ENCODE results near the gene PIK3AP1. TPM values are rescaled to one million over a fixed set of nuclear protein-coding genes. Genes with fewer than 3 reads are reported as not detected.

Gene PIK3AP1
- polyA plus RNA-seq, 2 donors, result 0.31 to 0.47 TPM

DNA sequence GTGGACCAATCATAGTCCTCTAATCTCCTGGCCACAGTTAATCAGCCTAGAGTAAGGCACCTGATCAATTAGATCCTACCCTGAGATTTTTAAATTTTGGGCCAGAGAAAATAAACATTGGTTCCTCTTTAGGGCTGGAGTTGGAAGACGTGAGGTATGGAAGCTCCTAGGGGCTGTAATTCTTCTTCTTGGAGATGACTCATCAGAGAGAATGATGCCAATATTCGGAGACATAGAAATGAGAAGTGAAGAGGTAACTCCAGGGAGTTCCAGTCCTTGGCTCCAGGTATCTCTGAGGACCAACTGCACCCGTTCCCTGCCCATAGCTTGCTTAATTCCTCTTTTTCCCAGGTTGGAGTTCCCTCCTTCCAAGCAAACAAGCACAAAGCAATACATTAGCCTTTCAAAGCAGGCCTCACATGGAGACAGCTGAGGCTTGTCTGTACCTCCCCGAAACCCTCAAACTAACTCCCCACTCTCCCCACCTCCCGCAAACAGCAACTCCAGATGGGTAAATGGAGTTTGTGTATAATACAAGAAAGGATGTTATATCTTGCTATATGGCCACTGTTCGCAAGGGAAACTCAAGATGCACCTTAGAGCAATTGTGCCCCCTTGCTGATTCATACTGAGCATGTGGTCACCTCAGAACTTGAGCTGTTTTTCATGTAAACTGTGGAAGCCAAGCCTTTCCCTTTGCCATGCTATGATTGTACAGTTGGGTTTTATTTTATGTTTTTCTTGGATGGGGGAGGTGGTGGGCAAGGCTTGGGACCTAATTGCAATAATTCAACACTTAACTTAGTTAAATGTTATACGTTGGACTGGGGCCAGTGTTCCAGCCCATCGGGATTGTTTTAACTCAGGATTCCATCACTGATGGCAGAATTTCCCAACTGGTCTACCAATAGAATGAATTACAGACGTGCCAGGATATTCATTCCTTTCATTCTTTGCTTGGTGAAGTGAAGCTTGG, 29.3 kb downstream of the PIK3AP1 start:
- Histone ChIP-seq H3K4me3 (ENCODE audit: low read depth in 1 of 2, low read length in 2 of 2) (no peak overlapping the region), H3K36me3 (ENCODE audit: control insufficient read depth in 2 of 2, insufficient read depth in 2 of 2, low read length in 1 of 2) (no peaks in the 10 kb centered on the region), H3K4me1 (ENCODE audit: control insufficient read depth in 2 of 2, insufficient read depth in 2 of 2, low read length in 1 of 2) (no peaks in the 10 kb centered on the region), H3K27ac (ENCODE audit: low read depth in 2 of 2, low read length in 1 of 2) (no peak overlapping the region), H3K9me3 (ENCODE audit: control insufficient read depth in 2 of 2, insufficient read depth in 1 of 2, low read depth in 1 of 2, low read length in 1 of 2) (no peaks in the 10 kb centered on the region), H3K27me3 (ENCODE audit: control insufficient read depth in 1 of 2, insufficient read depth in 2 of 2, low read length in 2 of 2) (no peaks in the 10 kb centered on the region)
- WGBS, 2 donors, result 63 to 70% methylated on average over 9 of the region's 9 CpGs

DNA sequence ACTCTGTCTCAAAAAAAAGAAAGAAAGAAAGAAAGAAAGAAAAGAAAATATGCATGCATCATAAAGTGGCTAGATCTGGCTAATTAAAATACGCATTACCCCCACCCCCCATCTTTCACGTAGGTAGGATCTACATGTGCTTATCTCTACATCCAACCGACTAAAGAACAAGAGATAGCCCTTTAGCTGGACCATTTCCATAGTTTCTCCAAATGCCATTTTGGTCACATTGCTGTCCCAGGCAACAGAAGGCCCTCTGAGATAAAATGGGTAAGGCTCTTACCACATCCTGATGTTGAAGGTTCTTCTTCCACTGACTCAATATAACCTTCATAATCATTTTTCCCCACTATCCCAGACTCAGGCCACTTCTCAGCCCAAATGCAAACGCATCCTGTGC, 31.5 kb downstream of the PIK3AP1 start:
- no peak overlapping the region for H3K27ac ChIP-seq (ENCODE audit: low read depth in 2 of 2, low read length in 1 of 2)
- H3K4me3 ChIP-seq (ENCODE audit: low read depth in 1 of 2, low read length in 2 of 2), result no peak overlapping the region
- no peaks in the 10 kb centered on the region for H3K36me3 ChIP-seq (ENCODE audit: control insufficient read depth in 2 of 2, insufficient read depth in 2 of 2, low read length in 1 of 2)
- 85 to 86% methylated on average over 4 of the region's 4 CpGs for WGBS, 2 donors
- no peaks in the 10 kb centered on the region for H3K4me1 ChIP-seq (ENCODE audit: control insufficient read depth in 2 of 2, insufficient read depth in 2 of 2, low read length in 1 of 2)
- H3K9me3 ChIP-seq (ENCODE audit: control insufficient read depth in 2 of 2, insufficient read depth in 1 of 2, low read depth in 1 of 2, low read length in 1 of 2), result no peaks in the 10 kb centered on the region
- H3K27me3 ChIP-seq (ENCODE audit: control insufficient read depth in 1 of 2, insufficient read depth in 2 of 2, low read length in 2 of 2), result no peaks in the 10 kb centered on the region

DNA sequence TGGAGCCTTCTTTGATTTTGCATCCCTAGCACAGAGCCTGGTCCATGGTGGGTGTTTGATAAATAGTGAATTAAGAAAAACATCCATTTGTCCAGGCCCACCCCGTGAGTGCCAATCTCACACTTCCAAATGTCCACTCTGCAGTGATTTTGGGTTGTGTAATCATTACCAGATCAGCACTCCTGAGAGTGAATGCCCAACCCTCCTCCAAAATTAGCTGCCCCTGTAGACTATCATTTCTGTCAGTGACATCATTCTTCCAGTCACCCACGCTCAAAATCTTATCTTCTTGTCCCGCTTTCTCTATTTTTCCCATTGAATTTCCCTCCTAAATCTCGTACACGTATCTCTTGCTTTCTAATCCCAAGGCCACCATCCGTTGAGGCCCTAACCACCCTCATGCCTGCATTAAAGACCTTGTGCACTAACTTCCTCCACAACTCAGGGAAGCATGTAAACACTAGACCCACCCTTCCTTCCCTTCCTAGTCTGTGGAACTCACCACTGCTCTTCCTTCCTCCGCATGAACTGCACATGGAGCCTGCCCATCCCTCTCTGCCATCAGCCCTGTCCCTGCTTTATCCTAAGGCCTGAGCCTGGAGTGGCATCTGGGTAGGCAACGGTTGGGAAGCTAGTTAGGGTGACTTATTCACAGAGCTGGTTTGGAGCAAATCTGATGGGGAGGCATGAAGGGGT, 32.8 kb downstream of the PIK3AP1 start:
- H3K36me3 ChIP-seq (ENCODE audit: control insufficient read depth in 2 of 2, insufficient read depth in 2 of 2, low read length in 1 of 2), result no peaks in the 10 kb centered on the region
- H3K27me3 ChIP-seq (ENCODE audit: control insufficient read depth in 1 of 2, insufficient read depth in 2 of 2, low read length in 2 of 2), result no peaks in the 10 kb centered on the region
- no peak overlapping the region for H3K27ac ChIP-seq (ENCODE audit: low read depth in 2 of 2, low read length in 1 of 2)
- H3K4me3 ChIP-seq (ENCODE audit: low read depth in 1 of 2, low read length in 2 of 2), result no peak overlapping the region
- no peaks in the 10 kb centered on the region for H3K9me3 ChIP-seq (ENCODE audit: control insufficient read depth in 2 of 2, insufficient read depth in 1 of 2, low read depth in 1 of 2, low read length in 1 of 2)
- WGBS, 2 donors, result 81 to 83% methylated on average over 8 of the region's 8 CpGs
- H3K4me1 ChIP-seq (ENCODE audit: control insufficient read depth in 2 of 2, insufficient read depth in 2 of 2, low read length in 1 of 2), result no peaks in the 10 kb centered on the region

DNA sequence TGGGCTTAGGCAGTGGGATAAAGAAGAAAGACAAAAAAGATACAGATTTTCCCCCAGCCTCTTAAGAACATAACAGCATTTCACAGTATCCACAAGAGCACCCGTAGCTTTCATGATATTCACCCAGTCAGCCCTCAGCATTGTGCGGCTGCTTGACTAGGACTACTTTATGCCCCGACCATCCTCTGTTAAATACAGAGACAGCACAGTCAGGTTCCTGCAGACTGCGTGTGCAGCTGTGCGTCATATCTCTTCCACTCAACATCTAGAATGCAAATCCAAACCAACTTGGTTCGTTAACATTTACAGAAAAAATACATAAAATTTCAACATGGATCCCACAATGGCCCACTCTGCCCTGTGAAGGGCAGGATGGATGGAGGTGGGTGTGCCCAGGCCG, 33.8 kb downstream of the PIK3AP1 start:
- H3K36me3 ChIP-seq (ENCODE audit: control insufficient read depth in 2 of 2, insufficient read depth in 2 of 2, low read length in 1 of 2), result no peaks in the 10 kb centered on the region
- 92% methylated on average over 7 of the region's 7 CpGs for WGBS, 2 donors
- no peak overlapping the region for H3K27ac ChIP-seq (ENCODE audit: low read depth in 2 of 2, low read length in 1 of 2)
- H3K9me3 ChIP-seq (ENCODE audit: control insufficient read depth in 2 of 2, insufficient read depth in 1 of 2, low read depth in 1 of 2, low read length in 1 of 2), result no peaks in the 10 kb centered on the region
- no peaks in the 10 kb centered on the region for H3K4me1 ChIP-seq (ENCODE audit: control insufficient read depth in 2 of 2, insufficient read depth in 2 of 2, low read length in 1 of 2)
- H3K27me3 ChIP-seq (ENCODE audit: control insufficient read depth in 1 of 2, insufficient read depth in 2 of 2, low read length in 2 of 2), result no peaks in the 10 kb centered on the region
- H3K4me3 ChIP-seq (ENCODE audit: low read depth in 1 of 2, low read length in 2 of 2), result no peak overlapping the region

GRCh38 chr10:96685306-96685705, 35.0 kb downstream of the PIK3AP1 start:
- H3K4me3 ChIP-seq (ENCODE audit: low read depth in 1 of 2, low read length in 2 of 2), result no peak overlapping the region
- no peaks in the 10 kb centered on the region for H3K27me3 ChIP-seq (ENCODE audit: control insufficient read depth in 1 of 2, insufficient read depth in 2 of 2, low read length in 2 of 2)
- 69 to 78% methylated on average over 3 of the region's 3 CpGs for WGBS, 2 donors
- no peaks in the 10 kb centered on the region for H3K36me3 ChIP-seq (ENCODE audit: control insufficient read depth in 2 of 2, insufficient read depth in 2 of 2, low read length in 1 of 2)
- H3K4me1 ChIP-seq (ENCODE audit: control insufficient read depth in 2 of 2, insufficient read depth in 2 of 2, low read length in 1 of 2), result no peaks in the 10 kb centered on the region
- H3K9me3 ChIP-seq (ENCODE audit: control insufficient read depth in 2 of 2, insufficient read depth in 1 of 2, low read depth in 1 of 2, low read length in 1 of 2), result no peaks in the 10 kb centered on the region
- no peak overlapping the region for H3K27ac ChIP-seq (ENCODE audit: low read depth in 2 of 2, low read length in 1 of 2)

- Histone ChIP-seq H3K27ac (ENCODE audit: low read depth in 2 of 2, low read length in 1 of 2) (no peak overlapping the region), H3K27me3 (ENCODE audit: control insufficient read depth in 1 of 2, insufficient read depth in 2 of 2, low read length in 2 of 2) (no peaks in the 10 kb centered on the region), H3K4me1 (ENCODE audit: control insufficient read depth in 2 of 2, insufficient read depth in 2 of 2, low read length in 1 of 2) (no peaks in the 10 kb centered on the region), H3K9me3 (ENCODE audit: control insufficient read depth in 2 of 2, insufficient read depth in 1 of 2, low read depth in 1 of 2, low read length in 1 of 2) (no peaks in the 10 kb centered on the region), H3K4me3 (ENCODE audit: low read depth in 1 of 2, low read length in 2 of 2) (no peak overlapping the region), H3K36me3 (ENCODE audit: control insufficient read depth in 2 of 2, insufficient read depth in 2 of 2, low read length in 1 of 2) (no peaks in the 10 kb centered on the region)
- WGBS, 2 donors, result 80 to 82% methylated on average over 4 of the region's 4 CpGs
Measured at GRCh38 chr10:96684826-96685225, 35.5 kb downstream of the PIK3AP1 start.

DNA sequence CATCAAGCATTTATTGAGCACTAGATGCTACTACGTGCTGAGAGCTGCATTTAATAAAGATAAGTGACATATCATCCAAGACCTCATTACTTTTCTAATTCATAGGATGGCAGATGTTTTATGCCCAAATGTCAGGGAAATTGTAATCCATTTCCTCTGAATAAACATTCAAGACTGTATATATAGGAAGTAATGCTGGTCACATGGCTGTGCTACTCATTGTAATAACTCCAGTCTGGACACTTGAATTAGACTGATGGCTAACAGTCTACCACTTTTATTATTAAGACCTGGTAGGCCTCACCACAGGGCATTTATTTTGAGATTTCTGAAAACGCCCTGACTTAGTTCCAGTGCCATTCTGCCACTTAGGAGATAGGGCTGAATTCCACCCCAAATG, 36.6 kb downstream of the PIK3AP1 start:
- no peak overlapping the region for H3K27ac ChIP-seq (ENCODE audit: low read depth in 2 of 2, low read length in 1 of 2)
- no peaks in the 10 kb centered on the region for H3K4me1 ChIP-seq (ENCODE audit: control insufficient read depth in 2 of 2, insufficient read depth in 2 of 2, low read length in 1 of 2)
- no peak overlapping the region for H3K4me3 ChIP-seq (ENCODE audit: low read depth in 1 of 2, low read length in 2 of 2)
- no peaks in the 10 kb centered on the region for H3K36me3 ChIP-seq (ENCODE audit: control insufficient read depth in 2 of 2, insufficient read depth in 2 of 2, low read length in 1 of 2)
- H3K27me3 ChIP-seq (ENCODE audit: control insufficient read depth in 1 of 2, insufficient read depth in 2 of 2, low read length in 2 of 2), result no peaks in the 10 kb centered on the region
- no peaks in the 10 kb centered on the region for H3K9me3 ChIP-seq (ENCODE audit: control insufficient read depth in 2 of 2, insufficient read depth in 1 of 2, low read depth in 1 of 2, low read length in 1 of 2)
- WGBS, 2 donors, result 71 to 81% methylated on average over 2 of the region's 2 CpGs

GRCh38 chr10:96683065-96683464, 37.2 kb downstream of the PIK3AP1 start:
- Histone ChIP-seq H3K27ac (ENCODE audit: low read depth in 2 of 2, low read length in 1 of 2) (no peak overlapping the region), H3K4me1 (ENCODE audit: control insufficient read depth in 2 of 2, insufficient read depth in 2 of 2, low read length in 1 of 2) (no peaks in the 10 kb centered on the region), H3K4me3 (ENCODE audit: low read depth in 1 of 2, low read length in 2 of 2) (no peak overlapping the region), H3K27me3 (ENCODE audit: control insufficient read depth in 1 of 2, insufficient read depth in 2 of 2, low read length in 2 of 2) (no peaks in the 10 kb centered on the region), H3K36me3 (ENCODE audit: control insufficient read depth in 2 of 2, insufficient read depth in 2 of 2, low read length in 1 of 2) (no peaks in the 10 kb centered on the region), H3K9me3 (ENCODE audit: control insufficient read depth in 2 of 2, insufficient read depth in 1 of 2, low read depth in 1 of 2, low read length in 1 of 2) (no peaks in the 10 kb centered on the region)
- 85 to 87% methylated on average over 2 of the region's 2 CpGs for WGBS, 2 donors

- H3K36me3 ChIP-seq (ENCODE audit: control insufficient read depth in 2 of 2, insufficient read depth in 2 of 2, low read length in 1 of 2), result no peaks in the 10 kb centered on the region
- no peaks in the 10 kb centered on the region for H3K27me3 ChIP-seq (ENCODE audit: control insufficient read depth in 1 of 2, insufficient read depth in 2 of 2, low read length in 2 of 2)
- no peak overlapping the region for H3K4me3 ChIP-seq (ENCODE audit: low read depth in 1 of 2, low read length in 2 of 2)
- H3K4me1 ChIP-seq (ENCODE audit: control insufficient read depth in 2 of 2, insufficient read depth in 2 of 2, low read length in 1 of 2), result no peaks in the 10 kb centered on the region
- no peak overlapping the region for H3K27ac ChIP-seq (ENCODE audit: low read depth in 2 of 2, low read length in 1 of 2)
- WGBS, 2 donors, result 79 to 91% methylated on average over 3 of the region's 3 CpGs
- no peaks in the 10 kb centered on the region for H3K9me3 ChIP-seq (ENCODE audit: control insufficient read depth in 2 of 2, insufficient read depth in 1 of 2, low read depth in 1 of 2, low read length in 1 of 2)
Measured at GRCh38 chr10:96681524-96681923, 38.8 kb downstream of the PIK3AP1 start.

Measured in esophagus (tissue), 2 donors.